A549 treated with AZD9567 at 1 μM for 4 hours (cell line): ENCODE results near the gene RGSL1. TPM values are rescaled to one million over a fixed set of nuclear protein-coding genes. Genes with fewer than 3 reads are reported as not detected.

Experiments
- total RNA-seq: library from RNA; stranded (reverse); fragments of 200-300 nt; extraction: Qiagen RNA extraction; gene quantifications from 5 replicates; pipeline ENCODE4 v1.2.3, GENCODE V29; 2022; ENCODE audit not compliant: insufficient read depth

RGSL1 gene
- not detected in 5 replicates for total RNA-seq

GRCh38 chr1:182450087-182450486, at the start of gene RGSL1:
RGSL1 (plus strand) TSS chr1:182450146; CDS start chr1:182450166, 20 bp downstream.

GRCh38 chr1:182400567-182400966, 49.4 kb upstream of the RGSL1 start, which contains the start of gene TEDDM1:
TEDDM1 (minus strand) TSS chr1:182400667; CDS start chr1:182400485, 182 bp downstream.

GRCh38 chr1:182588500-182589396, 138.8 kb downstream of the RGSL1 start, which contains the start of gene RNASEL:
RNASEL (minus strand) TSS chr1:182589256; CDS start chr1:182586806, 2,450 bp downstream.

GRCh38 chr1:182604175-182605164, 154.5 kb downstream of the RGSL1 start, which contains the start of gene RGS16:
RGS16 (minus strand) TSS chr1:182604389; CDS start chr1:182604259, 130 bp downstream.

Other genes starting within 250 kb of the RGSL1 start
- 21.0 to 24.5 TPM (median 23.3 TPM) in 5 replicates for gene GLUL, start 58.4 kb upstream of the RGSL1 start, total RNA-seq
- not detected in 5 replicates for gene TEDDM1, start 49.5 kb upstream of the RGSL1 start, total RNA-seq
- gene RNASEL, start 139.1 kb downstream of the RGSL1 start, total RNA-seq = 1.3 to 1.7 TPM (median 1.7 TPM) in 5 replicates
- 0.34 to 0.40 TPM (median 0.37 TPM) in 4 of 5 replicates, not detected in the other for gene RGS16, start 154.2 kb downstream of the RGSL1 start, total RNA-seq
- not detected in 5 replicates for gene RGS8, start 234.4 kb downstream of the RGSL1 start, total RNA-seq